H9 (cell line): Measurements from ENCODE around the gene HERPUD2. TPM values are rescaled to one million over a fixed set of nuclear protein-coding genes. Genes with fewer than 3 reads are reported as not detected.

Experiments used
- DNase-seq: peaks from one replicate; pipeline ENCODE4 v3.0.0-alpha.2; 2017
- H2AFZ ChIP-seq: one replicate; pipeline ENCODE4 v1.6.1; 2013; ENCODE audit warnings: mild to moderate bottlenecking, low read length, control low read depth, moderate library complexity
- H2AK5ac ChIP-seq: 2 replicates; pipeline ENCODE4 v1.6.1; 2013; ENCODE audit warnings: low read length, control low read depth, mixed read lengths; ENCODE audit not compliant: insufficient read length
- H2BK120ac ChIP-seq: one replicate; pipeline ENCODE4 v1.6.1; 2013; ENCODE audit warnings: low read depth, mild to moderate bottlenecking, low read length, control low read depth, inconsistent platforms; ENCODE audit not compliant: poor library complexity, severe bottlenecking
- H2BK12ac ChIP-seq: 2 replicates; pipeline ENCODE4 v1.6.1; 2013; ENCODE audit warnings: low read length, control low read depth, mixed read lengths, low read depth; ENCODE audit not compliant: insufficient read length
- H2BK15ac ChIP-seq: 2 replicates; pipeline ENCODE4 v1.6.1; 2013; ENCODE audit warnings: low read depth, low read length, control low read depth
- H2BK20ac ChIP-seq: one replicate; pipeline ENCODE4 v1.6.1; 2013; ENCODE audit warnings: low read depth, mild to moderate bottlenecking, low read length, control low read depth, inconsistent platforms; ENCODE audit not compliant: poor library complexity, severe bottlenecking
- H2BK5ac ChIP-seq: 2 replicates; pipeline ENCODE4 v1.6.1; 2013; ENCODE audit warnings: low read length, control low read depth, mixed read lengths; ENCODE audit not compliant: insufficient read length
- H3K14ac ChIP-seq: 2 replicates; pipeline ENCODE4 v1.6.1; 2013; ENCODE audit warnings: low read length, control low read depth; ENCODE audit not compliant: insufficient read depth
- H3K18ac ChIP-seq: 2 replicates; pipeline ENCODE4 v1.6.1; 2013; ENCODE audit warnings: low read depth, mild to moderate bottlenecking, mixed read lengths, low read length, control low read depth; ENCODE audit not compliant: insufficient read length
- H3K23ac ChIP-seq: 2 replicates; pipeline ENCODE4 v1.6.1; 2013; ENCODE audit warnings: low read length, control low read depth, mixed read lengths, low read depth; ENCODE audit not compliant: insufficient read length
- H3K23me2 ChIP-seq: 2 replicates; pipeline ENCODE4 v1.6.1; 2013; ENCODE audit warnings: low read depth, mild to moderate bottlenecking, mixed read lengths, low read length, control low read depth; ENCODE audit not compliant: insufficient read length, poor library complexity, severe bottlenecking
- H3K27ac ChIP-seq: 2 replicates; pipeline ENCODE4 v1.5.1; 2013; ENCODE audit warnings: low read length, control low read depth, mixed read lengths, low read depth; ENCODE audit not compliant: insufficient read length
- H3K27me3 ChIP-seq: 2 replicates; pipeline ENCODE4 v1.6.1; 2013; ENCODE audit warnings: low read length, control low read depth, inconsistent platforms; ENCODE audit not compliant: insufficient read depth
- H3K4ac ChIP-seq: 2 replicates; pipeline ENCODE4 v1.6.1; 2013; ENCODE audit warnings: low read depth, mild to moderate bottlenecking, control low read depth, inconsistent platforms, low read length, moderate library complexity
- H3K4me1 ChIP-seq: 2 replicates; pipeline ENCODE4 v1.6.1; 2013; ENCODE audit warnings: low read length, control low read depth, inconsistent platforms; ENCODE audit not compliant: insufficient read depth
- H3K4me2 ChIP-seq: 2 replicates; pipeline ENCODE4 v1.6.1; 2013; ENCODE audit warnings: low read length, control low read depth, mixed read lengths; ENCODE audit not compliant: insufficient read length, insufficient read depth
- H3K56ac ChIP-seq: 2 replicates; pipeline ENCODE4 v1.6.1; 2013; ENCODE audit warnings: low read depth, mild to moderate bottlenecking, mixed read lengths, low read length, control low read depth; ENCODE audit not compliant: insufficient read length
- H3K79me1 ChIP-seq: 2 replicates; pipeline ENCODE4 v1.6.1; 2013; ENCODE audit warnings: low read depth, mild to moderate bottlenecking, moderate library complexity, low read length, control low read depth, inconsistent platforms; ENCODE audit not compliant: insufficient read depth, poor library complexity, severe bottlenecking
- H3K79me2 ChIP-seq: 2 replicates; pipeline ENCODE4 v1.6.1; 2013; ENCODE audit warnings: low read length, control low read depth, inconsistent platforms; ENCODE audit not compliant: insufficient read depth
- H3K9ac ChIP-seq: 2 replicates; pipeline ENCODE4 v1.6.1; 2013; ENCODE audit warnings: low read length, control low read depth, mixed read lengths; ENCODE audit not compliant: insufficient read length; ENCODE audit errors: extremely low read depth
- H3K9me3 ChIP-seq: one replicate; pipeline ENCODE4 v1.6.1; 2013; ENCODE audit warnings: low read depth, low read length, inconsistent platforms; ENCODE audit not compliant: control insufficient read depth
- H3T11ph ChIP-seq: one replicate; pipeline ENCODE4 v1.6.1; 2013; ENCODE audit warnings: mild to moderate bottlenecking, low read length, control low read depth, inconsistent platforms
- H4K20me1 ChIP-seq: one replicate; pipeline ENCODE4 v1.6.1; 2013; ENCODE audit not compliant: control insufficient read depth, insufficient read length, insufficient read depth
- H4K5ac ChIP-seq: 2 replicates; pipeline ENCODE4 v1.6.1; 2013; ENCODE audit warnings: low read depth, mild to moderate bottlenecking, mixed read lengths, low read length, control low read depth; ENCODE audit not compliant: insufficient read length
- H4K8ac ChIP-seq: replicated peaks from 2 replicates; pipeline ENCODE4 v1.6.1; 2013; ENCODE audit warnings: low read length, control low read depth, mixed read lengths, low read depth; ENCODE audit not compliant: insufficient read length
- H4K91ac ChIP-seq: 2 replicates; pipeline ENCODE4 v1.6.1; 2013; ENCODE audit warnings: low read depth, mild to moderate bottlenecking, moderate library complexity, mixed read lengths, low read length, control low read depth; ENCODE audit not compliant: insufficient read length
- H3K27ac Mint-ChIP-seq, 3 experiments: 2 replicates in 2 of 3; 3 replicates in 1 of 3; pipeline ENCODE4 v1.8.0; 2020 to 2021; ENCODE audit warnings: mixed read lengths in 3 of 3, mild to moderate bottlenecking in 1 of 3, moderate library complexity in 1 of 3
- H3K27me3 Mint-ChIP-seq: 2 replicates; pipeline ENCODE4 v1.8.0; 2021; ENCODE audit warnings: low read depth, mild to moderate bottlenecking, moderate library complexity, mixed read lengths
- H3K36me3 Mint-ChIP-seq, 3 experiments: 2 replicates in 2 of 3; 3 replicates in 1 of 3; pipeline ENCODE4 v1.8.0; 2020 to 2021; ENCODE audit warnings: low read depth in 3 of 3, mixed read lengths in 3 of 3; ENCODE audit not compliant: insufficient read depth in 1 of 3
- H3K4me1 Mint-ChIP-seq, 2 experiments: 2 replicates each; pipeline ENCODE4 v1.8.0; 2020; ENCODE audit warnings: mixed read lengths in 2 of 2
- H3K4me3 Mint-ChIP-seq, 2 experiments: 2 replicates in 1 of 2; 3 replicates in 1 of 2; pipeline ENCODE4 v1.8.0; 2020 to 2021; ENCODE audit warnings: mild to moderate bottlenecking in 2 of 2, mixed read lengths in 2 of 2, moderate library complexity in 1 of 2
- H3K9me3 Mint-ChIP-seq, 2 experiments: 2 replicates in 1 of 2; 3 replicates in 1 of 2; pipeline ENCODE4 v1.8.0; 2020; ENCODE audit warnings: mild to moderate bottlenecking in 2 of 2, mixed read lengths in 2 of 2, moderate library complexity in 1 of 2
- CTCF ChIP-seq: fragments of 200-600 bp; sonication (generic); conservative IDR thresholded peaks from 3 replicates; pipeline ENCODE4 v1.8.0; 2021; ENCODE audit warnings: antibody characterized with exemption, mild to moderate bottlenecking
- WGBS: extraction: QIAGEN DNeasy Blood & Tissue Kit; methylation state at CpG from one replicate; pipeline ENCODE4 v1.1.7; 2013; ENCODE audit warnings: missing lambda C conversion rate, low lambda C conversion rate, mixed read lengths; ENCODE audit not compliant: insufficient read length; ENCODE audit errors: extremely low coverage; 5-methylcytosine and 5-hydroxymethylcytosine counted together
- total RNA-seq: library from RNA; stranded (reverse); gene quantifications from 2 replicates; pipeline ENCODE4 v1.2.1, GENCODE V29; 2021

HERPUD2 gene
- total RNA-seq, 1 experiment from 2014 or later, result 17.0 TPM

GRCh38 chr7:35645691-35646090, 49.2 kb downstream of the HERPUD2 start:
- Histone ChIP-seq H3K4me2 (no peak overlapping the region), H2BK15ac (no peak overlapping the region), H3K56ac (no peak overlapping the region), H3K4me1 (peaks cover 5% of the 10 kb centered on the region; the same call in 1 of the 2 replicates), H3T11ph (no peak overlapping the region), H2AK5ac (no peak overlapping the region), H4K20me1 (no peaks in the 10 kb centered on the region), H3K27ac (no peak overlapping the region), H2BK12ac (no peak overlapping the region), H3K23me2 (no peaks in the 10 kb centered on the region), H3K14ac (no peak overlapping the region), H2BK120ac (no peak overlapping the region), H4K91ac (no peak overlapping the region), H3K4ac (no peak overlapping the region), H2BK20ac (no peak overlapping the region), H2AFZ (no peak overlapping the region), H3K79me1 (no peaks in the 10 kb centered on the region), H3K9ac (no peak overlapping the region), H4K8ac (no peak overlapping the region), H3K9me3 (no peaks in the 10 kb centered on the region), H3K23ac (no peak overlapping the region), H4K5ac (no peak overlapping the region), H3K27me3 (no peaks in the 10 kb centered on the region), H3K79me2 (no peaks in the 10 kb centered on the region), H2BK5ac (no peak overlapping the region), H3K18ac (no peak overlapping the region)
- Mint-ChIP-seq H3K9me3 (no peaks in the 10 kb centered on the region), H3K36me3 (peaks cover 2 to 6% (median 3%) of the 10 kb centered on the region in 3 experiments; a peak in 4 of 7 replicates), H3K27me3 (no peaks in the 10 kb centered on the region), H3K4me1 (peaks cover 28 to 37% of the 10 kb centered on the region in 2 experiments), H3K27ac (no peak overlapping the region), H3K4me3 (no peak overlapping the region)
- no peak for TF ChIP-seq CTCF
- no peak for DNase-seq
- no CpG with 5 or more reads among the region's 4 CpGs for WGBS
